ENCODE data around the gene HOXB13. TPM values are rescaled to one million over a fixed set of nuclear protein-coding genes. Genes with fewer than 3 reads are reported as not detected.

Gene HOXB13
- total RNA-seq, 1 donor from 2014 or later = not detected

DNA sequence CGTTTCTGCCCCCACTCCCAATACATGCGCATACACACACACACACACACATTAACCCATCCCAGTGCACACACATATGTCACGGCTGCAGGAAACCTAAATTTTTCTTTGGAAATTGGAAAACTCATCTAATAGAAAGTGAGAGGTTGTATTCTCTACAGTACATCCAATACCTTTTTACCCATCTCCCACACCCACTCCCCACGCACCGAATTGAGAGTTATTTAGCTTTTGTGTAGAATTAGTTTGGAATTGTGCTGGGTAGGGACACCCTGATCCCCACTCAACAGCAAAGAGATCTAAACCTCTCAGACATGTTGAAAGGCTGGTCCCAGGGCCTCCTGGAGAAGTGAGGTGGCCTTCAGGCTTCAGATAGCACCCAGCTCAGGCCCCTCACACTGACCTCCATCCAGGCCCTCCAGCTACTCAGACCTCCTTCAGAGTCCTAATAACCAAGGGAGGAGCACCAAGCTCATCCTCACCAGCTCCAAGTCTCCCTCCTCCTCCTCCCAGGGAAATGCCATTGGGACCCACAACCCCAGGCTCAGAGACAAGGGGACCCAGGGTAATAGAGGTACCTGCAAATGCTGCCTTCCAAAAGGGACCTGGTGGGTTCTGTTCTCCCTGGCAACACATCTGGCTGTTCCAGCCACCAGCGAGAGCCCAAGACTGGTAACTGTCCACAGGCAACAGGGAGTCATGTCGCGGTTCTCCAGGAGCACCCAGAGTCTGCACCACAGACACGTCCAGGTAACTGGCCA, 955 bp downstream of the HOXB13 start:
- intact Hi-C loops (cut with micrococcal nuclease) = no loop called here

DNA sequence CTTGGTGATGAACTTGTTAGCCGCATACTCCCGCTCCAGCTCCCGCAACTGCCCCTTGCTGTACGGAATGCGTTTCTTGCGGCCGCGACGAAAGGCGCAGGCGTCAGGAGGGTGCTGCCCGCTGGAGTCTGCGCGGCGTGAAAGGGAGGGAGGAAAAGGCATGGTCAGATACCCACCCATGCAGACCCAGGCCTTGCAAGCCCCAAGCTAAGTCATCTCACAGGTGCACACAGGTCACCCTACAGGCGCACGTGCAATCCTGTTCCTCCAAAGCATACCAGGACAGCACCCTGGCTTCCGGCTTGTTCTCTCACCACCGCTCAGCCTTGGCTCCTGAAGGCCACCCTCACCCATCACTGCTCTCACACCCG, 1.6 kb downstream of the HOXB13 start:
- intact Hi-C loops (cut with micrococcal nuclease) = no loop called here

DNA sequence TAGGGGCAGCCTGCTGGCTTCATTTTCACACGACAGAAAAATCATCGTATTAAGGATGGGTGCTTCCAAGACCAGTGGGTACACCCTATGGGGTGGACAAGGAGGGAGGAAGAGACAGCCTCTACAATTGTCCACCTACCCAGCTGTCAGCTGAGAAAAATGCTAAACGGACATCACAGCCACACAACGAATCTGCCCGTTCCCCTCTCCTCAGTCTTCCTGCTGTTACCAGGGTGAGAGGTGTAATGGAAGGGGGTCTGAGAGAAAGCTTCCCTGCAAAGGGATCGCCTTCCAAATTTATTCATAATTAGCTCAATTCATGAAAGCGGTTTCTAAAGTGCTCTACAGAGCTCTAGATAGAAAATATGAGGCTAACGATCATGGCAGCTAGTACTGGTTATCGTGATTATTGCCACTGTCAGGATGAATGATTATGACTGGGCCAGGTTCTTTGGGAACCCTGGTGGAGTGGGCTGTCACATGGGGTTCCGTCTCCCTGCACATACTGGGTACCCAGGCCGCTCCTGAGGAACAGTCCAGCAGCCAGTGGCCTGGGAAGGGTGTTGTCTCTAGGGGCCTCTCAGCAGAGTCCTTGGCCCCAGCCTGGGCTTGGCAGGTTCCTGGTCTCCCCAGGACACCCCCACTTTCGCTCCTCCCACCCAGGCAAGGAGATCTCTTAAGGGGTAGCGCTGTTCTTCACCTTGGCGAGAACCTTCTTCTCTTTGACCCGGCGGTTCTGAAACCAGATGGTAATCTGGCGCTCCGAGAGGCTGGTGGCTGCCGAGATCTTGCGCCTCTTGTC, 2.2 kb downstream of the HOXB13 start:
- intact Hi-C loops (cut with micrococcal nuclease) = no loop called here

DNA sequence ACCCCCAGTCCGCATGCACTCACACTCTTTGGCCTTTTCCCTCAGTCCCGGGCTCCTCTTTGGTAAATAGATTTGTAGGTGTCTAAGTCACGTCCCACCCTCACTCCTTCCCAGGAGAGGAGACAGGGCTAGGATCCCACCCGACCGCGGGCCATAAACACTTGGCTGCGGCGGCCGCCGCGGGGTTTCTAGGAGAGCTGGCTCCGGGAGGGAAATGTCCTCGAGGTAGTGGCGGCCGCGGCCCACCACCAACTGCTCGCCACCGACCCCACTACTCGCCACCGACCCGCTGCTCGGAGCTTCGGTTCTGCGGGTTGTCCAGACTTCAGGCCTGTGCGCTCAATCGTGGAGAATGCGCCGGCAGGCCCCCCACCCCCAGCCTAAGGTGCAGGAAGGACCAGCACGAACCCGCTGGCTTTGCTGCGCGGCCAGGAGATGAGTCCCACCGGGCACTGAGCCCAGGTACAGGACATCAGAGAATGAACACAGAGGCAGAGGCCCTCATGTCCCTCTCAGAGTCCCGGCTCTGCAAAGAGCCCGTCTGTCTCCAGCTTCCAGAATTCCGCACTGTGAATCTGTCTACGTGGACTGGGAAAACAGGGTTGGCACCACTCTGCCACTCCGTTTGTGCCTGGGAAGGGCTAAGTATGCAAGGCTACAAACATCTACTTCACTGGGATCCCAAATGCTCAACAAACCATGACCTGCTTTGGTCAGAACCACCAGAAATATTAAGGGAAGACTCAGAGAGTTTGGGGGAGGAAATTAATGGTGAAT, 3.1 kb downstream of the HOXB13 start:
- intact Hi-C loops (cut with micrococcal nuclease) = loop anchor here (2.0 kb wide), 1 partner anchor 21 kb away; no protein-coding TSS in a partner anchor

DNA sequence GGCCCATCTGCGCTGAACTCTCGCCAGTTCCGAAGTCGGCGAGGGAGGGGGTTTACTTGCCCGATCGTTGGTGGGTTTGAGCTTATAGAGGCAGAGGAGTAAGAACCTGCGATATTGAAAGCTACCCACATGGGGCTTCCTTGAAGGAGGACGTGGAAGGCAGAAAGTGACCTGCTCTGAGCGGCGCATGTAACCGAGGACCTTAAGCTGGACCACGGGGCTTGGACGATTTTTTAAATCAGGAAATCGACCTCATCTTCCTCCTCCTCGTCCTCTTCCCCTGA, 3.6 kb downstream of the HOXB13 start:
- intact Hi-C loops (cut with micrococcal nuclease) = loop anchor here (2.0 kb wide), 1 partner anchor 22 kb away; no protein-coding TSS in a partner anchor

DNA sequence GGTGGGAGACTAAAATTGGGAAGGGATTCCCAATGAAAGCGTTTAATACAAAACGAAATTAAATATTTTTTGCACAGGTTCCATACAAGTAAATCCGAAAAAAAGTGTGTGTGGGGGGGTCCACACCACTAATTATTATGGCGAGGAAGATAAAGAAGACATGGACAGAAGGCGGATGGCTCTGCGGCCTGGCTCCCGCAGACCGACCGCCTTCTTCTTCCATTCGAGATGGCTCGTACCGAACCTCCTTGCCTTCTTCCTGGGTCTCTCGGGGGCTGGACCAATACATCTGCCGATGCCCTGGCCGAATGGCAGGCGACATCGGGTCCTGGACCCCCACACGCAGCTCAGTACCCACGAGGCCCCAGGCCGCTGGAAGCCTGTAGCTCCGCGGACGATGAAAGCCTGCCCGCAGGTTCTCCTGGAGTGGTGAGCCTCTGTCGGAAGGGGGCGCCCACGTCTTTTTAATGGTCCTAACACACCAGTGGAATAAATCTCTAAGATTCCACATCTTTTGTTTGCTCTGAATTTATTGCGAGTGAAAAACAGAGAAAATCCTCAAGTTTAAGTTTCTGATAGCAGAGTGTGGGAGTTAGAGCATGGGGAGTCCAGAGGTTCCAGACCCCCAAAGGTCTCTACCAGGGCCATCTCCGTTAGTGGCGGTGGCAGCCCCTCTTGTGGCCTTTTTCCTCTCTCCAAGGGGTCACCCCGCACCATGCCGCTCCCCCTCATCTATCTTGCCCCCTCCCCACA, 4.1 kb downstream of the HOXB13 start:
- intact Hi-C loops (cut with micrococcal nuclease) = loop anchor here (1.0 to 5.0 kb wide), 8 partner anchors 22 to 1243 kb away; partner anchors contain the start of genes DLX4 and IGF2BP1

DNA sequence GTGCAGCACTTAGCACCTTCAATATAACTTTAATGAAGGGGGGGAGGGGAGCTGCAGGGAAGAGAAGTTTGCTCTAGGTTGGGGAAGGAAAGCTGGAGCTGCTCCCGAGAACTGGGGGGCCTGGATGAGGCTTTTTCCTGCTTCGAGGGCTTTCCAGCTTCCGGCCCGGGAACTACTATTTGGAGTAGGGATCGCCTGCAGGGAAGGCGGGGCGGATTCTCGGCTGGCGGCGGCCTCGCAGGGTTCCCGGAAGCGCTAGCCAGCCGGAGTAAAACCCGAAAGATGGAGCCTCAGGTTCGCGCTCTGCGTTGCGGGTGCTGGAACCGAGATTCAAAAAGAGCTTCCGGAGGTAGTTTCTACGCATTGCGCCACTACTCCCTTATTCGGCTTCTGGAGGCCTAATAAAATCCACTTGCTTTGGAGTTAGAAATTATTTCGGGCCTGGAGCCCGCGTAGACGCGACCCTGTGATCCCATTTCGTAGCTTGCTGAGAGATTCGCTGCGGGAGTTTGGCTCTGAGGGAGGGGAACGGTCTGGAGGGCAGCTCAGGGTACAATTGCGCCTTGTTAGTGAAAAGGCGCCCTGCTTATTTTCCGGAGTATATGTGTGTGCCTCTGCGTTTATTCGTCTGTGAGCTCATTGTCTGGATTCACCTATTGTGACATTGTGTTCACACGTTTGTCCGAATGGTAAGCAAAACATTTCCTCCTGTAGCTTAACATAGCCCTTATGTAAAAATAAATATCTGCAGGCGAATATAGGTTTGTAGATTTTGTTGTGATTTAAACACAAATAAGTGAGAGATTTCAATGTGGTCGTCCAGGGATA, 4.9 kb downstream of the HOXB13 start:
- intact Hi-C loops (cut with micrococcal nuclease) = loop anchor here (1.0 to 5.0 kb wide), 8 partner anchors 23 to 1244 kb away; partner anchors contain the start of genes DLX4 and IGF2BP1

DNA sequence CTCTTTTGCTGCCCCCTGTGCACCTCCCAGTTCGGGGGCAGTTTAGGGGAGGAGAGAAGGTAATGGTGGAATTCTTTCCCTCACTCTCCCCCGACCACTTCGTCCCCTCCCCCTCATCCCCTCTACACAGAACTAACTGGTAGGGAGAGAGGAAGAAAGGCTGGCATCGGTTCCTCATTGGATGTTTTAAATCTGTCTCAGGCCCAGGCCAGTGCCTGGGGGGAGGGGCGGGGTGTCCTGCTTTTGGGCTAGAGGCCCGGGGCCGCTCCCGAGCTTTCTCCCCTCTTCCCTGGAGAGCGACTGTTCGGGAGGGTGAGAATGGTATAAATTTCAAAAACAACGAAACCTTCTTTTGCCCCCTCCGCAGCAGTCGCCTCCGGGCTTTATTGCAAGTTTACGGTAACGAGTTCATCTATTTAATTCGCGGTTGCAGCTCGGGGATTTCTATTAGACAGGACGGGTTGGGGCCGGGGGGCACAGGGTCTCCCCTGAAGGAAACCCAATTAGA, 5.6 kb downstream of the HOXB13 start, which contains the start of gene PRAC2:
Gene PRAC2 (plus strand): TSS at position 271 of the 508 bp plus-strand sequence. CDS start 1,226 bp downstream, outside the sequence.
- intact Hi-C loops (cut with micrococcal nuclease) = loop anchor here (5.0 kb wide), 3 partner anchors 86 to 1244 kb away; partner anchors contain the start of genes DLX4 and IGF2BP1

DNA sequence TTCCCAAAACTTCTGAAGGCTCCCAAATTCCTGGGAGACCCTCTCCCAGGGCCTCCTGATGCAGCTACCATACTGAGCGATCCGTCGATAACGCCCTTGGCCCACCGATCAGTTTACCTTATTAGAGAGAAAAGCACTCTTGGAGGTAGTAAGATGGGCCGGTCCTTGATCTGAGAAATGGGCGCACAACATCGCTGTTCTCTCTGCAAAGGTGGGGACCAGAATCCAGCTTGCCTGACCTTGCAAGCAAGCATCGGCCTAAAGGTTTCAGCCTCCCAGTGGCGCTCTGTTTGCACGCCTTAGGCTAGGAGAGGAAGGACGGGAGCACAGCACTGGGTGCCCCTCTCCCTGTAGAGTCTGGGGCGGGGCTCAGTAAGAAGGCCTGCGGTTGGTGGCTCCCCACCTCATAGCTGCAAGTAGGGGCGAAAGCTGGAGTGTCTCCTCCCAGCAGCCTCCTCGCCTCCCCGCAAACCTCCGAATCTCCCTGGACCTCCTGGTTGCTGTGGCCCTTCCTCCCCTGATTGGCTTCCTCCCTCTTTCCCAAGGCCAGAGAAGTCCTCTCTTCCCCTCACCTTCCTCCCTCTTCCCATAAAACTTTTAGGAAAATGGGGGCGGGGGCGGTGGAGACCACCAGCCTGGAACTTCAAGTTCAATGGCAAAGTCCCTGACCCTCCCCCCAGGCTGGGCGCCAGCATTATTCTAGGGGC, 6.2 kb downstream of the HOXB13 start, which contains the start of gene PRAC1:
Gene PRAC1 (minus strand): TSS at position 318 of the 707 bp plus-strand sequence. CDS start 126 bp downstream, at position 192.
- intact Hi-C loops (cut with micrococcal nuclease) = loop anchor here (5.0 kb wide), 3 partner anchors 85 to 1245 kb away; partner anchors contain the start of genes DLX4 and IGF2BP1

DNA sequence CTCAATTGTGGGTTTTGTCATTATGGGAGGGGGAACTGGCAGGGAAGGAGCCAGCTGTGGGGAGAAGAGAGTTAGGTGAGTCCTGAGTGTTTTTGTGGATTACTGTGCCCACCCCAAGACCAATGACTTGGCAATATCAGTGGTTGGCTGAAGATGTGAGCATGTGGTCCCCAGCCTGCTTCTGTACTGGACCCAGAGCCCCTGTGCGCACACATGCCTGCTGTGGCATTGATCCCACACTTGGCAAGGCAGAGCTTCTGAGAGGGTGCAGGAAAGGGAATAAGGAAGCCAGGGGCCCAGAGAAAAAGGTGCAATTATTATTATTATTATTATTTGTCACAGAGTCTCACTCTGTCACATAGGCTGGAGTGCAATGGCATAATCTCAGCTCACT, 7.5 kb downstream of the HOXB13 start:
- intact Hi-C loops (cut with micrococcal nuclease) = loop anchor here (5.0 kb wide), 3 partner anchors 84 to 1246 kb away; partner anchors contain the start of genes DLX4 and IGF2BP1

DNA sequence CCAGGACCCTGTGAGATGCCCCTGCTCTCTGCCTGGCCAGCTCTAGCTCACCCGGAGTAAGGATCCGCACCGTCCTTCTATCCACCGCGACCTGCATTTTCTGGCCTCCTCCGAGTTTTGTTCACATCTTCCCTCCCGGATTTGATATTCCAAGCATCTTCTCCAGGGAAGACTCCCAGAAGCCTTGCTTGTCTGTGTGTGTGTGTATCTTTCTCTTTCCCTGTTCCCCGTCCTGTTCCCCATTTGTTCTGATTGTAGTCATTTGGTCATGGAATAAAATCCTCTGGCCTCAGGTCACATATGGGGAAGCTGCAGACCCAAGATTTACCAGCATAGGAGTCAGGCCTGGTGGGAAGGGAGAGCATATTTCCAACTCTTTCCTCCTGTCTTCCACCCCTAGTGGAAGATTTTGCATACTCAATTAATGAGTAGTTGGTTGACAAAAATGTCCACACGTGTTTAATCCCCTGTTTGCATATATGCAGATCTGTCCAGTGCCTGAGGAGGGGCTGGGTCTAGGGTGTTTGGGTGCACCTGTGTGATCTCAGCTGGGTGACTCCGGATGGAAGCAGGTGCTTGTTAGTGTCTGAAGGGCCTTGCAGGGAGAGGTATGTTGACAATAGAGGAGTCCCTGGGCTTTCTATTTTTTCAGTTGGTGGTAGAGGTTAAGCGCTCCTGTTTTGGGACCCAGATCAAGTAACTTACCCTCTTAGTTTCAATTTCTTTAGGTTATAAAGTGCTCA, 8.1 kb downstream of the HOXB13 start:
- intact Hi-C loops (cut with micrococcal nuclease) = loop anchor here (5.0 kb wide), 3 partner anchors 83 to 1247 kb away; partner anchors contain the start of genes DLX4 and IGF2BP1

DNA sequence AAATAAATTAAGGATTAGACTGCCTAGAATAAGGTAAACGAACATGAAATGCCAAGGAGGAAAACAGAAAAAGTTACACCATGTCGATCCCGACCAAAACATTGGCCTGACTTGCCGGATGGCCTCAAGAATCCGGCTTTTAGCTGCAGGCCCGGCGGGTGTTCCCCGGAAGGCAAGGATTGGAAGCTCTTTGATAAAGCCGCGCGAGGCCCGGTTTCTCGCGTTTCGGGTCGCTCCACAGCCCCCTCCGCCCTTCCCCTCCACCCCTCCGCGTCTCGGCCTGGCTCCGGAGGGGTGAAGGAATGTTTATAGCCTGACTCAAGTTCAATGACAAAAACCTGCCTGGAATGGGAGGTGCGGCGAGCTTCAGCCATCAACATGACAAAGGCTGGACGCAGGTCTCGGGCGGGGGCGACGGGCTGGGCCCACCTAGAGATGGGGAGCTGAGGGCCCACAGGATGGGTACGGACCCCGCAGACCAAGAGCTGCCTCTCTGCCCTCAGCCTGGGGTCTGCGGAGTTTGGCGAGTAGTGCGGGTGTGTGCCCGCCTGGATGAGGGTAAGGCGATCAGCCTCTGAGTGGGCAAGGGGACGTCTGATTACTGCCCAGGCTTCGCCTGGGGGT, 8.8 kb downstream of the HOXB13 start:
- intact Hi-C loops (cut with micrococcal nuclease) = loop anchor here (5.0 kb wide), 3 partner anchors 82 to 1248 kb away; partner anchors contain the start of genes DLX4 and IGF2BP1

DNA sequence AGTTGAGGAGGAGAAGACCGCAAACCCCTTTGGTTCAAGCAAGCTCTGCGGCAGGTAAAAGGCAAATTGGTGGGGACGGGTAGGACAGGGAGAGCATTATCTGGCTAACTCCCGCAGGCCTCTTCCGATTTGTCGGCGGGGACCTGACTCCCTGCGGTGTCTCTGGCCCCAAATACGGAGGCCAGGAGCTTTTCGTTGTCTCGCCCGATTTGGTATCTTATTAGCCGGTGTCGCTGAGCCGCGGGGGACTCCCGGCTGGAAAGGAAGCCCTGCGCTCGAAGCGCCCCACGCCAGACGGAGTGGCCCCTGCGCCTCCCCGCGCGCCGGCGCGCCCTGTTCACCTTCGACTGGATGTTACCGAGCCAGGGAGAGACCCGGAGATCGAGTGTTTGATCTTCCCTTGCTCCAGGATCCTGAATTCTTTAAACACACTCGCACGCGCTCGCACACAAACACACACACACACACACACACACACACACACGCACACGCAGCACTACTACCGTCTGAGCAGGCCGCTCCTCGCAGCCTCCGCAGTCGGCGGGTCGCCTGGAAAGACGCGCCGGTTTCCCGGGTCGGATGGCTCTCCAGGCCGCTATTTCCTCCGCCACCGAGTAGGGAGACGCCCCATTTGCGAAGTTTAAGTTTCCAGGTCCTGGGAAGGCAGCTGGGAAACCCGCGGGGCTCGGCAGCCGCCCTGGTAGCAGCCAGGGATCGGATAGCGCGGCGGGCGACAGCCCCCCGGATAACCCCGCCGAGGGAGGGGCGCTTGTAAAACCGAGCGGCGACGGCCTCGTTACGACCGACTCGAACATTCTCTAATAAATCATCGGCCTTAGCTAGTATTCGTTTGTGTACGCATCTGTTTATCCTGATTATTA, 9.5 kb downstream of the HOXB13 start:
- intact Hi-C loops (cut with micrococcal nuclease) = no loop called here

DNA sequence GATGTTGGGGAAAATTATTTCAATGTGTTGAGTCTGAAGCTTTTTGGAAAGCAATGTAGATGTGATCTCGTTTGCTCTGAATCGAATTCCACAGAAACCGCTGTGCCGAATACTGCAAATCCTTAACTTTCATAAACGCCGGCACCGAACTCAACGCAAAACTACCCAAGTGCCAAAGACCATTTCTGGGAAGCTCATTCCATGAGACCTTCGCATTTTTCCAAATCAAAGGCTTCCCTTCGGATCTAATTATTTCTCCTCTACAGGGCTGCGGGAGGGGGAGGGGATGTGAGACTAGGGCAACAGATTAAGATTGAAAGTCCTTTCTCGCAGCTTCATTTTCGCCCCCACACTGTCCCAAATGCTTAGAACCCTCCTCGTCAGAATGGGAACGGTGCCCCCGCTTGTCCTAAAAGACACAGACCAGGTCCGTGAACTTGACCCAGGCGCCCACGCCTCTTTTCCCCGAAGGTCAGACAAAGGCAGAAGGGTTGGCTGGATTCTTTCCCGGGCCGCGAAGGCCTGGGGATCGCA, 10.3 kb downstream of the HOXB13 start:
- intact Hi-C loops (cut with micrococcal nuclease) = no loop called here

DNA sequence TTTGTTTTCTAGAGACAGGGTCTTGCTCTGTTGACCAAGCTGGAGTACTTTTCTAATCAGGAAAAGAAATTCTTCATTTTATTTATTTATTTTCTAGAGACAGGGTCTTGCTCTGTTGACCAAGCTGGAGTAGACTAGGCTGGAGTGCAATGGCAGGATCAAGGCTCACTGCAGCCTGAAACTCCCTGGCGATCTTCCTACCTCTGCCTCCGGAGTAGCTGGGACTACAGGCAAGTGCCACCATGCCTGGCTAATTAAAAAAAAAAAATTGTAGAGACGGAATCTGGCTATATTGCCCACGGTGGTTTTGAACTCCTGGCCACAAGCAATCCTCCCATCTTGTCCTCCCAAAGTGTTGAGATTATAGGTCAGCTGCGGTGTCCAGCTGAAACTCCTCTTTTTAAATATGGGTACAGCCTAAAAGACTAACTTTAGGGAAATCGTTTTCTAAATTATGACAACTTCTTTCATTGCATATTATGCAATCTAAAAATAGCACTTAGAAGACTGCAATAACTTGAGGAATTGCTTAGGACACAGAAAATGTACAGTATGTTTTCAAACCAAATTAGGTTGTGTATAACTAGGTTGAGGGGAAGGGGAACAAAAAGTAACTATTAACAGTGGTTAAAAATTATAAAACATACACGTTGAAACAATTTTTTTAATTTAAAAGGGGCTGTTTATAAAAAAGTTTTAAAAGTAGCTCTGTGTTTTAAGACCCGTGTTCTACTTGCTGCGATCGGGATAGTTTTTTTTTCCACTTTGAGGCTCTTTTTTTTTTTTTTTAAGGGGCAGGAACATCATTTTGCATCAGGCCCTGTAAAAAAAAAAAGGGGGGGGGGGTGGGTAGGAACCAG, 11.0 kb downstream of the HOXB13 start:
- intact Hi-C loops (cut with micrococcal nuclease) = loop anchor here (2.0 kb wide), 1 partner anchor 105 kb away; no protein-coding TSS in a partner anchor

Data from T-helper 1 cell treated with Interleukin-12 subunit alpha and Interleukin-12 subunit beta and Interleukin-4 antibody, amounts not matched to agents 30 ng/mL and 1 ng/mL, for 36 hours (primary cell).